ENCODE results near the gene GTF3C4. TPM values are rescaled to one million over a fixed set of nuclear protein-coding genes. Genes with fewer than 3 reads are reported as not detected.

Gene GTF3C4
- total and polyA plus RNA-seq, 2 of the 13 experiments (the other 11 are each of a cell fraction or from before 2014, with no cell fraction given): 2.6 to 12.9 TPM

- TF ChIP-seq SOX6 (IDR thresholded peaks at IDR 0.05) (no peak), SOX6 (CRISPR knock-in tag; IDR thresholded peaks at IDR 0.05) (no peak), ZNF292 (CRISPR knock-in tag; IDR thresholded peaks at IDR 0.05; ENCODE audit: borderline replicate concordance, low read depth) (no peak)
Measured at GRCh38 chr9:132669319-132669697, 956 bp upstream of the GTF3C4 start (continued).

- no TSS peak for BruUV-seq (replicated peaks)
- CTCF ChIA-PET (ENCODE audit: low intra/inter-chr PET ratio, low total read pairs): no interaction called here
- intact Hi-C loops (cut with micrococcal nuclease; ENCODE audit: unreplicated experiment): no loop called here
- TF ChIP-seq STAG1 (CRISPR knock-in tag; IDR thresholded peaks at IDR 0.05) (no peak), PCBP1 (IDR thresholded peaks at IDR 0.05; ENCODE audit: borderline replicate concordance, low read depth, low read length) (no peak; the same call in 1 of the 2 replicates), ERF (CRISPR knock-in tag; IDR thresholded peaks at IDR 0.05) (peak; percentile 83), ZNF333 (CRISPR knock-in tag; IDR thresholded peaks at IDR 0.05; ENCODE audit: borderline replicate concordance) (peak; percentile 91; the same call in 1 of the 2 replicates), KMT2B (CRISPR knock-in tag; IDR thresholded peaks at IDR 0.05) (peak; percentile 92), HCFC1 (IDR thresholded peaks at IDR 0.05; ENCODE audit: low read depth, low read length) (no peak), ATM (IDR thresholded peaks at IDR 0.05; ENCODE audit: borderline replicate concordance) (no peak), ZNF781 (CRISPR knock-in tag; IDR thresholded peaks at IDR 0.05; ENCODE audit: borderline replicate concordance, not compliant biosample characterization) (peak; percentile 94), ZNF547 (CRISPR knock-in tag; IDR thresholded peaks at IDR 0.05) (peak; percentile 96), ZFX (CRISPR knock-in tag; IDR thresholded peaks at IDR 0.05; ENCODE audit: low read depth) (peak; percentile 78), TBX2 (CRISPR knock-in tag; IDR thresholded peaks at IDR 0.05; ENCODE audit: borderline replicate concordance) (peak; percentile 91), CEBPB (IDR thresholded peaks at IDR 0.05; ENCODE audit: borderline replicate concordance, low read depth, low read length) (no peak)
- TF ChIP-seq, protein P1, sequence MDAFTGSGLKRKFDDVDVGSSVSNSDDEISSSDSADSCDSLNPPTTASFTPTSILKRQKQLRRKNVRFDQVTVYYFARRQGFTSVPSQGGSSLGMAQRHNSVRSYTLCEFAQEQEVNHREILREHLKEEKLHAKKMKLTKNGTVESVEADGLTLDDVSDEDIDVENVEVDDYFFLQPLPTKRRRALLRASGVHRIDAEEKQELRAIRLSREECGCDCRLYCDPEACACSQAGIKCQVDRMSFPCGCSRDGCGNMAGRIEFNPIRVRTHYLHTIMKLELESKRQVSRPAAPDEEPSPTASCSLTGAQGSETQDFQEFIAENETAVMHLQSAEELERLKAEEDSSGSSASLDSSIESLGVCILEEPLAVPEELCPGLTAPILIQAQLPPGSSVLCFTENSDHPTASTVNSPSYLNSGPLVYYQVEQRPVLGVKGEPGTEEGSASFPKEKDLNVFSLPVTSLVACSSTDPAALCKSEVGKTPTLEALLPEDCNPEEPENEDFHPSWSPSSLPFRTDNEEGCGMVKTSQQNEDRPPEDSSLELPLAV (CRISPR knock-in tag; conservative IDR thresholded peaks at IDR 0.05; ENCODE audit: low read depth): no peak
Measured at GRCh38 chr9:132669698-132670456, 387 bp upstream of the GTF3C4 start, which contains the start of gene DDX31. Gene DDX31, minus strand, starts transcription at chr9:132669983. Its CDS starts 49 bp downstream, at chr9:132669934.

More at GRCh38 chr9:132669698-132670456, 387 bp upstream of the GTF3C4 start, which contains the start of gene DDX31:
- POLR2A ChIA-PET: interaction anchor here (0.9 to 1.9 kb wide), 5 partner anchors 13 to 361 kb away, joined by 3 to 7 read pairs (median 5); partner anchors contain the start of genes GTF3C5 and TSC1
- Histone ChIP-seq H4K20me1 (ENCODE audit: insufficient read depth, low read length) (peaks cover 26% of the 10 kb centered on the region), H3K9me3 (ENCODE audit: low read length) (no peaks in the 10 kb centered on the region), H3K4me1 (ENCODE audit: insufficient read depth, low read length) (peaks cover 48% of the 10 kb centered on the region), H3K9ac (ENCODE audit: insufficient read depth, low read depth, low read length) (peak within 1 kb of the TSS; percentile 90), H3K27ac (ENCODE audit: extremely low read length, insufficient read depth, low read length) (peak within 1 kb of the TSS; percentile 90), H3K79me2 (ENCODE audit: insufficient read depth, low read length) (peaks cover 72% of the 10 kb centered on the region), H3K4me3 (replicated peaks in 1 of 3; ENCODE audit: insufficient read depth in 1 of 3, low read depth in 2 of 3, low read length in 3 of 3) (peak within 1 kb of the TSS; percentile 65 to 100 (median 88)), H2AFZ (ENCODE audit: low read length) (peak within 1 kb of the TSS; percentile 6), H3K4me2 (ENCODE audit: low read depth, low read length) (peak within 1 kb of the TSS; percentile 83), H3K36me3 (replicated peaks in 1 of 2; ENCODE audit: control insufficient read depth in 1 of 2, insufficient read depth in 2 of 2, low read length in 2 of 2) (peaks cover 1 to 5% of the 10 kb centered on the region in 2 experiments; a peak in 3 of 5 replicates), H3K27me3 (ENCODE audit: control insufficient read depth in 1 of 2, insufficient read depth in 2 of 2, low read length in 2 of 2) (no peaks in the 10 kb centered on the region; a peak in 1 of 5 replicates)
- ATAC-seq: peak; percentile 91
- 0% methylated on average over 4 of the region's 77 CpGs for WGBS (ENCODE audit: low lambda C conversion rate)
- in situ Hi-C loops (cut with HindIII; ENCODE audit: extremely low pct_ligation_motif_present, low pct_unique_long_range_greater_than_20kb): no loop called here
- FAIRE-seq: no peak
- peak; percentile 67 for DNase-seq (ENCODE audit: low spot score)
